Measurements from ENCODE around the gene KDM6B. TPM values are rescaled to one million over a fixed set of nuclear protein-coding genes. Genes with fewer than 3 reads are reported as not detected.

KDM6B gene
- total and polyA plus RNA-seq, 7 experiments from 2014 or later = 0.95 to 179 (median 119) TPM

- Histone ChIP-seq H3K27me3 (ENCODE audit: control insufficient read depth in 2 of 2, insufficient read depth in 2 of 2, low read length in 2 of 2) (no peaks in the 10 kb centered on the region), H3K36me3 (ENCODE audit: control insufficient read depth in 2 of 3, insufficient read depth in 3 of 3, low read length in 3 of 3) (peaks cover 0 to 3% (median 0%) of the 10 kb centered on the region in 3 experiments), H3K27ac (ENCODE audit: low read depth, low read length) (peak overlapping the region; percentile 100), H3K9me3 (ENCODE audit: control insufficient read depth in 2 of 3, low read length in 3 of 3) (no peaks in the 10 kb centered on the region), H3K4me3 (ENCODE audit: low read length) (no peak overlapping the region), H3K4me1 (ENCODE audit: control insufficient read depth in 2 of 2, insufficient read depth in 2 of 2, low read length in 2 of 2) (peaks cover 33 to 48% of the 10 kb centered on the region in 2 donors)
- ATAC-seq (no peak), DNase-seq (peak in 1 of 9 donors; percentile 52)
- peaks cover 0 to 5% (median 0%) of the 10 kb centered on the region in 5 donors for H3K27me3 Mint-ChIP-seq
- peaks cover 0 to 10% (median 3%) of the 10 kb centered on the region in 5 donors for H3K36me3 Mint-ChIP-seq
- peaks cover 41 to 76% (median 60%) of the 10 kb centered on the region in 7 donors for H3K4me1 Mint-ChIP-seq
- H3K4me3 Mint-ChIP-seq = peak overlapping the region; percentile 91 to 99 (median 96)
- CTCF ChIA-PET = interaction anchor here (0.5 to 1.9 kb wide), 7 partner anchors 12 to 289 kb away, joined by 3 to 8 read pairs (median 4); partner anchors contain the start of gene NAA38
- POLR2A ChIA-PET = interaction anchor here (0.5 to 9.7 kb wide), 8 partner anchors 13 to 326 kb away, joined by 3 to 89 read pairs (median 4); partner anchors contain the start of genes CNTROB, CYB5D1, NAA38 and TRAPPC1
- H3K9me3 Mint-ChIP-seq = peaks cover 0 to 10% (median 0%) of the 10 kb centered on the region in 11 donors
- peak overlapping the region; percentile 39 to 100 (median 99) for H3K27ac Mint-ChIP-seq
- intact Hi-C loops (cut with micrococcal nuclease) = loop anchor here (5.0 to 10.0 kb wide), 3 partner anchors 544 to 794 kb away; partner anchors contain the start of genes ACADVL (in 1 of the 2), DLG4 (in 1 of the 2), RPL26 (in 1 of the 2) and SLC16A11 (in 1 of the 2)
These were observed 4.4 kb downstream of the KDM6B start for GRCh38 chr17:7838090-7839075.

DNA sequence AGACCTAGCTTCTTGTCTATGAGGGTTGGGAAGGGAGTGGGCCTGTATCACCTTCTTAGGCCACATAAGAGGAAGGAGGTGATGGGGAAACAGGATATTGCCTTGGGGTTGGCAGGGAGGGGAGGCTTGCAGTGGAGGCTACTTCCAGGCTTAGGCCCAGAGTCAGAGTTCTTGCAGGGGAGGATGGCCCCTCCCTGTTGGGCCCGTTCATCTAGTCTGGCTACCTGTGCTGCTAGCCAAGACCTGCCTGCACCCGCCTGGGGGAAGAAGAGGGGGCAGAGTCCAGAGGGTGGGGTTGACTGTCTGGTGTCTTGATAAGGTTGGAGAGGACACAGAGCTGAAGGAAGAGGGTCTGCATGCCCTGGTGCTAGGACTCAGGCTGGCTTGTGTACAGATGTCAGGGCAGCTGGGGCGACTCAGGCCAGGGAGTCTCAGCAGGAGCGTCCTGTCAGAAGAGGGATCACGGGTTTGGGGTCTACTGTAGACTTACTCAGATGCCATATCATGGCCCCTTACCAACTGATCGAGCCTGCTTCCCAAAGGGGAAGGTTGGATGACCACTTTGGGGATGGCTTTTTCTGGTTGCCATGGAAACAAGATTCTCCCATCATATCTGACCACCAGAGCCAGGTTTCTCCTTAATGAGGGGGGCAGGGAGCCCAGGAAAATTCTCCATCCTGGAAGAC is 5.3 kb downstream of the KDM6B start:
- no peaks in the 10 kb centered on the region for H3K9me3 ChIP-seq (ENCODE audit: control insufficient read depth in 2 of 3, low read length in 3 of 3)
- intact Hi-C loops (cut with micrococcal nuclease) = loop anchor here (5.0 to 10.0 kb wide), 3 partner anchors 543 to 795 kb away; partner anchors contain the start of genes ACADVL (in 1 of the 2), DLG4 (in 1 of the 2), RPL26 (in 1 of the 2) and SLC16A11 (in 1 of the 2)
- H3K36me3 ChIP-seq (ENCODE audit: control insufficient read depth in 2 of 3, insufficient read depth in 3 of 3, low read length in 3 of 3) = peaks cover 0 to under 1% (median 0%) of the 10 kb centered on the region in 3 experiments
- no peaks in the 10 kb centered on the region for H3K27me3 ChIP-seq (ENCODE audit: control insufficient read depth in 2 of 2, insufficient read depth in 2 of 2, low read length in 2 of 2)
- Mint-ChIP-seq H3K4me3 (peak overlapping the region; percentile 59 to 99 (median 81)), H3K4me1 (peaks cover 41 to 73% (median 56%) of the 10 kb centered on the region in 7 donors), H3K27me3 (peaks cover 0 to 2% (median 0%) of the 10 kb centered on the region in 5 donors), H3K27ac (peak overlapping the region; percentile 64 to 100 (median 96)), H3K9me3 (peaks cover 0 to 13% (median 0%) of the 10 kb centered on the region in 11 donors), H3K36me3 (peaks cover 0 to 10% (median 3%) of the 10 kb centered on the region in 5 donors)
- H3K4me3 ChIP-seq (ENCODE audit: low read length) = no peak overlapping the region
- H3K27ac ChIP-seq (ENCODE audit: low read depth, low read length) = peak overlapping the region; percentile 100
- no peak for DNase-seq
- H3K4me1 ChIP-seq (ENCODE audit: control insufficient read depth in 2 of 2, insufficient read depth in 2 of 2, low read length in 2 of 2) = peaks cover 30 to 46% of the 10 kb centered on the region in 2 donors
- POLR2A ChIA-PET = interaction anchor here (2.4 to 9.7 kb wide), 3 partner anchors 12 to 325 kb away, joined by 8 to 89 read pairs (median 83); partner anchors contain the start of genes CYB5D1 and NAA38
- no peak for ATAC-seq
- CTCF ChIA-PET = interaction anchor here (0.5 to 1.9 kb wide), 4 partner anchors 18 to 219 kb away, joined by 3 to 8 read pairs (median 4); partner anchors contain the start of gene NAA38

DNA sequence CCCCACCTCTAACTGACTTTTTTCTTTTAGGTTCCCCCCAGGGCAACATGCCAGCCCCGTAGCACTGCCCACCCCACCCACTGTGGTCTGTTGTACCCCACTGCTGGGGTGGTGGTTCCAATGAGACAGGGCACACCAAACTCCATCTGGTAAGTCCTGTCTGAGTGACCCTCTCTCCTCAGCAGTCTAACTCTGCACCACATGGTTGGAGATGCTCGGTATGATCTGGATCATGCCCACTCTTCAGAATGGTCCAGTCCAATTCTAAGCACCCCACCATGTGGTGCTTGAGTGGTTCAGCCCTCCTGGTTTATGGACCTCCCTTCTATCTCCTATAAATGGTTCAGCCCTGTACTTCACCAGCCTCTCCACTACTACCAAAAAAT is 5.9 kb downstream of the KDM6B start:
- Mint-ChIP-seq H3K4me3 (peak overlapping the region; percentile 29 to 99 (median 85)), H3K27ac (peak overlapping the region in 8 of 9 donors; percentile 90 to 100 (median 98)), H3K36me3 (peaks cover 0 to 10% (median 3%) of the 10 kb centered on the region in 5 donors), H3K4me1 (peaks cover 41 to 70% (median 53%) of the 10 kb centered on the region in 7 donors), H3K9me3 (peaks cover 0 to 13% (median 0%) of the 10 kb centered on the region in 11 donors), H3K27me3 (peaks cover 0 to 2% (median 0%) of the 10 kb centered on the region in 5 donors)
- Histone ChIP-seq H3K4me1 (ENCODE audit: control insufficient read depth in 2 of 2, insufficient read depth in 2 of 2, low read length in 2 of 2) (peaks cover 30 to 49% of the 10 kb centered on the region in 2 donors), H3K4me3 (ENCODE audit: low read length) (no peak overlapping the region), H3K27ac (ENCODE audit: low read depth, low read length) (peak overlapping the region; percentile 100), H3K36me3 (ENCODE audit: control insufficient read depth in 2 of 3, insufficient read depth in 3 of 3, low read length in 3 of 3) (no peaks in the 10 kb centered on the region), H3K27me3 (ENCODE audit: control insufficient read depth in 2 of 2, insufficient read depth in 2 of 2, low read length in 2 of 2) (no peaks in the 10 kb centered on the region), H3K9me3 (ENCODE audit: control insufficient read depth in 2 of 3, low read length in 3 of 3) (no peaks in the 10 kb centered on the region)
- ChIA-PET POLR2A (interaction anchor here (0.6 to 1.7 kb wide), 2 partner anchors 10 to 309 kb away, joined by 6 to 8 read pairs; no protein-coding TSS in a partner anchor), CTCF (interaction anchor here (1.9 kb wide), 1 partner anchor 17 kb away, joined by 8 read pairs; the partner anchor contains the start of gene NAA38)
- intact Hi-C loops (cut with micrococcal nuclease) = loop anchor here (5.0 to 10.0 kb wide), 6 partner anchors 223 to 1188 kb away; partner anchors contain the start of genes ACADVL (in 2 of the 2), DLG4 (in 2 of the 2), RPL26 (in 2 of the 2) and C17orf100 (in 1 of the 2)
- ATAC-seq (no peak), DNase-seq (peak in 3 of 9 donors; percentile 38 to 56 (median 42))

- Mint-ChIP-seq H3K4me3 (peak overlapping the region; percentile 65 to 99 (median 90)), H3K27ac (peak overlapping the region; percentile 90 to 100 (median 97)), H3K27me3 (peaks cover 0 to 2% (median 0%) of the 10 kb centered on the region in 5 donors), H3K9me3 (peaks cover 0 to 13% (median 0%) of the 10 kb centered on the region in 11 donors), H3K36me3 (peaks cover 0 to 10% (median 3%) of the 10 kb centered on the region in 5 donors), H3K4me1 (peaks cover 41 to 65% (median 52%) of the 10 kb centered on the region in 7 donors)
- Histone ChIP-seq H3K4me1 (ENCODE audit: control insufficient read depth in 2 of 2, insufficient read depth in 2 of 2, low read length in 2 of 2) (peaks cover 35 to 52% of the 10 kb centered on the region in 2 donors), H3K27ac (ENCODE audit: low read depth, low read length) (peak overlapping the region; percentile 100), H3K4me3 (ENCODE audit: low read length) (no peak overlapping the region), H3K36me3 (ENCODE audit: control insufficient read depth in 2 of 3, insufficient read depth in 3 of 3, low read length in 3 of 3) (peaks cover 0 to 2% (median 0%) of the 10 kb centered on the region in 3 experiments), H3K27me3 (ENCODE audit: control insufficient read depth in 2 of 2, insufficient read depth in 2 of 2, low read length in 2 of 2) (no peaks in the 10 kb centered on the region), H3K9me3 (ENCODE audit: control insufficient read depth in 2 of 3, low read length in 3 of 3) (no peaks in the 10 kb centered on the region)
- ChIA-PET POLR2A (interaction anchor here (0.6 to 6.2 kb wide), 4 partner anchors 9 to 309 kb away, joined by 3 to 39 read pairs (median 7); partner anchors contain the start of genes CYB5D1 and NAA38), CTCF (interaction anchor here (0.9 to 1.2 kb wide), 2 partner anchors 13 to 97 kb away, joined by 3 to 5 read pairs; no protein-coding TSS in a partner anchor)
- intact Hi-C loops (cut with micrococcal nuclease) = loop anchor here (5.0 to 10.0 kb wide), 5 partner anchors 223 to 1188 kb away; partner anchors contain the start of genes ACADVL (in 1 of the 2), C17orf100 (in 1 of the 2), DLG4 (in 1 of the 2) and FGF11 (in 1 of the 2)
- DNase-seq = no peak
- no peak for ATAC-seq
These were observed 6.4 kb downstream of the KDM6B start for GRCh38 chr17:7840441-7840840.

DNA sequence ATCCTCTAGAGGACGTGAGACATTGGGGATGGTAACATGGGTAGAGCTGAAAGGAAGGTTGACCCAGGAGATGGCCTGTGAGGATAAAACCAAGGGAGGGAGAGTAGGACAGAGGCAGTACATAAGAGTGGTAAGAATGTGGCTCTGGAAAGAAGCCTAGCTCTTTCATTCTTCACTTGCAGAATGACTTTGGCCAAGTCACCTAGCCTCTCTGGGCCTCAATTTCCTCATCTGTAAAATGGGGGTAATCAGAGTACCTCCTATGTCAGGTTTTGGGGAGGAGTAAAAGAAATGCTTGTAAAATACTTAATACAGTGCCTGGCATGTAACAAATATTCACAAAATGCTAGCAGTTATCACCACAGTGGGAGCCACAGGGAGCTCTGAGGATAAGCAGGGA is 6.9 kb downstream of the KDM6B start:
- H3K27me3 ChIP-seq (ENCODE audit: control insufficient read depth in 2 of 2, insufficient read depth in 2 of 2, low read length in 2 of 2) = no peaks in the 10 kb centered on the region
- H3K9me3 ChIP-seq (ENCODE audit: control insufficient read depth in 2 of 3, low read length in 3 of 3) = no peaks in the 10 kb centered on the region
- H3K27ac ChIP-seq (ENCODE audit: low read depth, low read length) = peak overlapping the region; percentile 100
- H3K27me3 Mint-ChIP-seq = peaks cover 0 to 2% (median 0%) of the 10 kb centered on the region in 5 donors
- ChIA-PET CTCF (interaction anchor here (0.9 to 1.2 kb wide), 3 partner anchors 13 to 97 kb away, joined by 3 to 5 read pairs (median 3); no protein-coding TSS in a partner anchor), POLR2A (interaction anchor here (0.8 to 6.2 kb wide), 4 partner anchors 9 to 603 kb away, joined by 3 to 39 read pairs (median 4); partner anchors contain the start of genes CYB5D1 and NAA38)
- peaks cover 0 to 7% (median 0%) of the 10 kb centered on the region in 3 experiments for H3K36me3 ChIP-seq (ENCODE audit: control insufficient read depth in 2 of 3, insufficient read depth in 3 of 3, low read length in 3 of 3)
- peak overlapping the region; percentile 85 to 99 (median 93) for H3K4me3 Mint-ChIP-seq
- peak overlapping the region; percentile 90 to 100 (median 97) for H3K27ac Mint-ChIP-seq
- peak overlapping the region; percentile 84 for H3K4me3 ChIP-seq (ENCODE audit: low read length)
- H3K36me3 Mint-ChIP-seq = peaks cover 0 to 10% (median 3%) of the 10 kb centered on the region in 5 donors
- intact Hi-C loops (cut with micrococcal nuclease) = loop anchor here (5.0 to 10.0 kb wide), 5 partner anchors 224 to 1189 kb away; partner anchors contain the start of genes ACADVL (in 1 of the 2), C17orf100 (in 1 of the 2), DLG4 (in 1 of the 2) and FGF11 (in 1 of the 2)
- peaks cover 35 to 52% of the 10 kb centered on the region in 2 donors for H3K4me1 ChIP-seq (ENCODE audit: control insufficient read depth in 2 of 2, insufficient read depth in 2 of 2, low read length in 2 of 2)
- DNase-seq (no peak), ATAC-seq (no peak)
- H3K4me1 Mint-ChIP-seq = peaks cover 41 to 68% (median 55%) of the 10 kb centered on the region in 7 donors
- H3K9me3 Mint-ChIP-seq = peaks cover 0 to 13% (median 0%) of the 10 kb centered on the region in 11 donors
